Caki2 (cell line): Measurements from ENCODE around the gene SYTL3. TPM values are rescaled to one million over a fixed set of nuclear protein-coding genes. Genes with fewer than 3 reads are reported as not detected.
A peak's percentile ranks its signal among the peaks of the same experiment; 100 is the strongest.
"Not testable (repeated sequence)": the region's sequence is repeated elsewhere in the genome, so short reads cannot be mapped to it uniquely, and the experiment has no call there.

Experiments
- DNase-seq: peaks from one replicate; pipeline ENCODE4 v3.0.0-alpha.2; 2015; ENCODE audit warnings: low read depth
- in situ Hi-C: cut with HindIII; loops from 2 replicates; pipeline ENCODE4 v1.10.0; 2016; ENCODE audit warnings: low sequenced_read_pairs, low pct_unique_long_range_greater_than_20kb, mixed read lengths
- total RNA-seq: library from RNA; depleted of rRNA; stranded (reverse); fragments of >200 nt; shearing (Covaris generic); gene quantifications from 2 replicates; pipeline ENCODE4 v1.2.3, GENCODE V29; 2014; ENCODE audit warnings: low replicate concordance; rRNA removed

The SYTL3 gene
- total RNA-seq = 17.4 and 24.3 TPM in 2 replicates

DNA sequence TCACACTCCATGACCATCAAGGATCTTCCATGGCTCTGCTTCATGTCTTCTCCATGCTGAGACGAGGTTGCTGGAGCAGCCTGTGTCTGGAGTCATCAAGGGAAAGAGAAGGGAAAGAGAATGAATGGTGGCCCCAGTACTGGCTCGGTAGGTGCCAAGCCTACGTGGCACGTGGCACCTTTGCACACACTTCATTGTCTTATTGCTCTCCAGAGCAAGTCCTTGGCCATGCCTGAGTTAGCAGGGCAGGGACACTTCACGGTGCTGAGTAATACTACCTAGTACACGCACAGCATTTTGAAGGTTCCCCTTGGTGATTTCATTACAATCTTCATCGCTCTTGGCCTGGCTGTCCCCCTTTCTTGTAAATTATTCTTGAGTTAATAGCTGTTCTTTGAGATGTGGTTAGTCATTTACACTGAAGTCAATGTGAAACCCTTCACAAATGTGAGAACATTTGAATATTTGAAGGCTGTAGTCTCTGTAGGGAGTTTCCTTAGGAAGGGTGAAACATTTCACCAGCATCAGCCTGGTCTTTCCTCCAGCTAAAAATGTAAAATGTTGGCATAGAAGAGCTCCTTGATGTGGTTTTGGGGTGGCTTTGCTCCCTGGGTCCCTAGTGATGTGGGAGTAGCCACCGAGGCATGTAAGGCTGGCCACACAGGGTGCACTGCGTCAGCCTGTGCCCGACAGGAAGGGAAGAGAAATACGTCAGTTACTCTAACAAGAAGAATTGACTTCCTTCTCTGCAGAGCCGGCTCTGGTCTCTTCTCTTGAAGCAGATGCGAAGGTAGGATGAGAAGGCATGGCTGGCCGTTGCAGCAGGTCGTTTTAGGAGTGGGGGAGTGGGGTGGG lies at the start of gene SYTL3:
Gene SYTL3 (plus strand): TSS at position 766 of the 855 bp plus-strand sequence. CDS start 13,215 bp downstream, outside the sequence.
- in situ Hi-C loops = no loop called here
- peak; percentile 93 for DNase-seq

- in situ Hi-C loops = no loop called here
- DNase-seq = no peak
Observed at GRCh38 chr6:158603261-158604047, 46.4 kb upstream of the SYTL3 start.

DNA sequence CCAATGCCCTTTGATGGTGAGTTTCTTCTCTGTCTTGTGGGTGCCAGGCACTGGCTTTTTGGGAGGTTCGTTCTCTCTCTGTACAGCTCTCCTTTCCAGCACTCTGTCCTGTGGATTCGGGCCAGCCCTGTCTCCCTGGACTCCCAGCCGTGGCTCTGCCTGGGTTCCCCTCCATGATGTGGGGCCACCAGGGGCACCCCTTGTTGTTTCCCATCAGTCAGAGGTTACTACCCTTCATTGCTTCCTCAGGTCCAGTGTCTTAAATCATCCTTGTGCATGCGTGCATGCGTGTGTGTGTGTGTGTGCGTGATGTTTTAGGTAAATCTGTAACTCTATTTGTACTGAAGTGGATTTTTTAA lies 45.8 kb upstream of the SYTL3 start:
- DNase-seq = no peak
- in situ Hi-C loops = no loop called here

DNA sequence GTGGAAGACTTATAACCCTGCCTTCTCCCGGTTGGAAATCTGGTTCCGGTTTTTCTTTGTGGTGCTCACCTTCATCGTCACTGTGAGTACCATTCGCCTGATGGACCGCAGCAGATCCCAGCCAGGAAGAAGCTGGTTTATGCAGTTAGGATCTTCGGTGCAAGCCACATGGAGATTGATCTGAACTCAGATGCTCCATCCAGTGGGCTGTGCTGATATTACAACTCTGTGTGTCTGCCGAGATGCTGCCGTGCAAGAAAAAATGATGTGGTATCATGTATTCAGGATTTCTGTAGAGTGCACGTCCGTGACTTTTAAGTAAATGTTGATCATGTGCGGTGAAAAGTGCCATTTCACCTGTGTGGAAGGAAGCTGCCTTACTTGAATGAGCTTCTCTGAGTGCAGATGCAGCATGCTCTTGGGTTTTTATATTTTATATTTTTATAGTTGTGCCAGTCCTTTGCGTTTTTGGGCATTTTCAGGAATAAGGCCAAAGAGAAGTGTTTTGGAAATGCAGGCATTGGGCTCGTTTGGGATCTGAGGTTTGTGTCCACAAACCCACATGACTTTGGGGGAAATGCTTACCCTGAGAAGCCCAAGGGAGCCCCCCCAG lies 44.5 kb upstream of the SYTL3 start:
- peak; percentile 28 for DNase-seq
- in situ Hi-C loops = no loop called here

GRCh38 chr6:158606011-158606410 lies 43.8 kb upstream of the SYTL3 start:
- DNase-seq, in situ Hi-C loops: not testable (repeated sequence)

- no peak for DNase-seq
- in situ Hi-C loops = no loop called here
Observed at GRCh38 chr6:158606935-158607334, 42.9 kb upstream of the SYTL3 start.

- DNase-seq = no peak
- in situ Hi-C loops = no loop called here
Observed at GRCh38 chr6:158607411-158608170, 42.3 kb upstream of the SYTL3 start.

DNA sequence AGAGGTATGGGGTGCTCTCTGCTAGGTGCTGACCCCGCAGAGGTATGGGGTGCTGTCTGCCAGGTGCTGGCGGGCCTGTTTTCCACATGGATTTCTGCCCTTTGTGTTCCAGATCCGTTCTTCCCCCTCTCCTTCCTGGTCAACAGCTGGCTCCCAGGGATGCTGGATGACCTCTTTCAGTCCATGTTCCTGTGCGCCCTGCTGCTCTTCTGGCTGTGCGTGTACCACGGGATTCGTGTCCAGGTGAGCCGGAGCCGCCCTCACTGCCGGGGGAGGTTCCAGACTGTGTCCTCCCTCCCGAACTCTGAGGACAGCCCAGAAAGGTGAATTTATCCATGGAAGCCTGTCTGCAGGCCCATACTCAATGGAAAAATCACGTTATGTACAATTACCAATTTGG lies 41.6 kb upstream of the SYTL3 start:
- in situ Hi-C loops = no loop called here

GRCh38 chr6:158609455-158610155 lies 40.2 kb upstream of the SYTL3 start:
- in situ Hi-C loops = no loop called here
- no peak for DNase-seq

More for the DNA sequence above, 41.6 kb upstream of the SYTL3 start:
- DNase-seq = no peak

GRCh38 chr6:158610319-158610968 lies 39.4 kb upstream of the SYTL3 start:
- DNase-seq = no peak
- in situ Hi-C loops = no loop called here

GRCh38 chr6:158611039-158611438 lies 38.8 kb upstream of the SYTL3 start:
- DNase-seq = no peak
- in situ Hi-C loops = no loop called here

GRCh38 chr6:158611541-158612370 lies 38.1 kb upstream of the SYTL3 start:
- in situ Hi-C loops = no loop called here
- no peak for DNase-seq

DNA sequence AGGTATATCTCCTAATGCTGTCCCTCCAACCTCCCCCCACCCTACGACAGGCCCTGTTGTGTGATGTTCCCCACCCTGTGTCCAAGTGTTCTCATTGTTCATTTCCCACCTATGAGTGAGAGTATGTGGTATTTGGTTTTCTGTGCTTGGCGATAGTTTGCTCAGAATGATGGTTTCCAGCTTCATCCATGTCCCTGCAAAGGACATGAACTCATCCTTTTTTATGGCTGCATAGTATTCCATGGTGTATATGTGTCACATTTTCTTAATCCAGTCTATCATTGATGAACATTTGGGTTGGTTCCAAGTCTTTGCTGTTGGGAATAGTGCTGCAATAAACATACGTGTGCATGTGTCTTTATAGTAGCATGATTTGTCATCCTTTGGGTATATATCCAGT lies 35.2 kb upstream of the SYTL3 start:
- DNase-seq, in situ Hi-C loops: not testable (repeated sequence)

- DNase-seq, in situ Hi-C loops: not testable (repeated sequence)
Observed at GRCh38 chr6:158618289-158618688, 31.6 kb upstream of the SYTL3 start.

DNA sequence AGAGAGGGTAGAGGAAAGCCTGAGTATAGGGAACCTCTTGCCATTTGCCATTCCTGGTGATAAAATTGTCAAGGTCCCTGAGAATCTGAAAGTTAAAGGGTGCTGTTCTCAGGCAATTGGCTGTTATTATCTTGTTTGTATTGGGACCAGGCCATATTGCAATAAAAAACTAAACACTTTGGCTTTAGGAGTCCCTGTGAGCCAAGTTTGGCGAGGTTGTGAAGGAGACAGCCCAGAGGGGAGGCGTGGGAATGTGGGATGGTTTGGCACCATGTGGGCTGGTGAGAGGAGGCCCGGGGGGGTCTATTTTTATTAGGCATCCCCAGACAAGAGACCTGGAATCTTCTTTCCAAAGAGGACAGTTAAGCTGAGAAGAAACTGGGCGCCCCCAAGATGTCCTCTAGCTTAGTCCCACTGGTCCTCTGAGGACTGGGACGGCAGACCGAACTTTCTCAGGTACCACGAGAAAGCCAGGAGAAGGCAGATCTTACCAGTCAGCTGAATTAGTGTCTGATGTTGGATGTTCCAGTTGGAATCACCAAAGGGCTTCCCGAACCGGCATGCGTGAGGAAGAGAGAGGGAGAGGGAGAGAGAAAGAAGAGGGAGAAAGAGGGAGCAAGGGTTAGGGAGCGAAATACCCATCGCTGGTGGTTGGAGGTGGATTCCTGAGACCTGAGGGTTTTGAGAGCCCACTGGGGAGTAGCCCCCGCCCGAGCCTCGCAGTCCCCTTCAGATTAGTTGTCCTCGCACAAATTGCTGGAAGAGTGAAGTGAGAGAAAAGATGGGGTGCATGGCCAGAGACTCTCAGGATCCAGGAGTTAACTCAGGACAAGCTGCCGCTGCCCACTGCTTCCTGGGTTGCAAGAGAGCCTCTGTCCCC lies 29.7 kb upstream of the SYTL3 start:
- DNase-seq = no peak
- in situ Hi-C loops = no loop called here
